GM12865 (cell line): ENCODE results near the gene ZNF444.
"Not testable (repeated sequence)": the region's sequence is repeated elsewhere in the genome, so short reads cannot be mapped to it uniquely, and the experiment has no call there.

Experiments used
- DNase-seq: peaks from one replicate; pipeline ENCODE4 v3.0.0; 2010; ENCODE audit warnings: low read depth
- H3K4me3 ChIP-seq: 2 replicates; pipeline ENCODE4 v1.5.1; 2011; ENCODE audit warnings: mild to moderate bottlenecking, low read depth, low read length, control low read depth
- CTCF ChIP-seq: IDR thresholded peaks from 2 replicates; pipeline ENCODE4 v1.5.1; 2011; ENCODE audit warnings: low read length, control low read depth, low read depth, inconsistent platforms; ENCODE audit not compliant: insufficient read depth; ENCODE audit errors: missing control alignments

The ZNF444 gene

GRCh38 chr19:56104423-56104822, 36.7 kb upstream of the ZNF444 start:
- H3K4me3 ChIP-seq = no peak overlapping the region
- no peak for TF ChIP-seq CTCF
- no peak for DNase-seq

GRCh38 chr19:56105090-56105701, 35.9 kb upstream of the ZNF444 start:
- H3K4me3 ChIP-seq = no peak overlapping the region
- peak; percentile 28 for TF ChIP-seq CTCF
- no peak for DNase-seq

GRCh38 chr19:56105831-56106396, 35.2 kb upstream of the ZNF444 start:
- H3K4me3 ChIP-seq, DNase-seq: not testable (repeated sequence)

GRCh38 chr19:56106397-56106849, 34.7 kb upstream of the ZNF444 start:
- no peak overlapping the region for H3K4me3 ChIP-seq
- TF ChIP-seq CTCF = no peak
- no peak for DNase-seq

- H3K4me3 ChIP-seq = no peak overlapping the region
- no peak for DNase-seq
- no peak for TF ChIP-seq CTCF
Measured at GRCh38 chr19:56106993-56107392, 34.1 kb upstream of the ZNF444 start.

- no peak overlapping the region for H3K4me3 ChIP-seq
- no peak for DNase-seq
- TF ChIP-seq CTCF = no peak
Measured at GRCh38 chr19:56107626-56108351, 33.3 kb upstream of the ZNF444 start.

GRCh38 chr19:56108447-56109195, 32.5 kb upstream of the ZNF444 start:
- no peak for DNase-seq
- TF ChIP-seq CTCF = no peak
- no peak overlapping the region for H3K4me3 ChIP-seq
